GM12865 (cell line): ENCODE data around the gene RNF2.

Source experiments
- DNase-seq: peaks from one replicate; pipeline ENCODE4 v3.0.0; 2010; ENCODE audit warnings: low read depth
- H3K4me3 ChIP-seq: 2 replicates; pipeline ENCODE4 v1.5.1; 2011; ENCODE audit warnings: mild to moderate bottlenecking, low read depth, low read length, control low read depth
- TF ChIP-seq, protein P1 (sequence below): IDR thresholded peaks from 2 replicates; pipeline ENCODE4 v1.5.1; 2011; ENCODE audit warnings: low read length, control low read depth, low read depth, inconsistent platforms; ENCODE audit not compliant: insufficient read depth; ENCODE audit errors: missing control alignments

Gene RNF2

DNA sequence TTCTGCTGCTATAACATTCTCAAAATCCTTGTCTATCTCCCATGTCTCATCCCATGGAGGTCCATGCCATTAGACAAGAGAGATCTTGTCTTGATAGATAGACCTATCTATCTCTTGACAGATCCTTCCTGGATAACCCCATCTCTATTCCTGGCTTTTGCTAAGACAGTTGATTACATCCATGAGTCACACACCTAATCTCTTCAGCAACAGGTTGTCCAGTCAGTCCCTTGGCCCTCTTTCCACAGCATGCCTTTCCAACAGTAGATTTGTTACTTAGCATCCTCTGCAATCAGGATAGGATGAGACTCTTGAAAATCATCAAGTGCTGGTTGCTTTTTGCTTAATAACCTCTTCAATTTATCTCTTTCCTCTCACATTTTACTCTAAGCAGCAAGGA lies 64.8 kb downstream of the RNF2 start:
- DNase-seq, result no peak
- TF ChIP-seq, protein P1, sequence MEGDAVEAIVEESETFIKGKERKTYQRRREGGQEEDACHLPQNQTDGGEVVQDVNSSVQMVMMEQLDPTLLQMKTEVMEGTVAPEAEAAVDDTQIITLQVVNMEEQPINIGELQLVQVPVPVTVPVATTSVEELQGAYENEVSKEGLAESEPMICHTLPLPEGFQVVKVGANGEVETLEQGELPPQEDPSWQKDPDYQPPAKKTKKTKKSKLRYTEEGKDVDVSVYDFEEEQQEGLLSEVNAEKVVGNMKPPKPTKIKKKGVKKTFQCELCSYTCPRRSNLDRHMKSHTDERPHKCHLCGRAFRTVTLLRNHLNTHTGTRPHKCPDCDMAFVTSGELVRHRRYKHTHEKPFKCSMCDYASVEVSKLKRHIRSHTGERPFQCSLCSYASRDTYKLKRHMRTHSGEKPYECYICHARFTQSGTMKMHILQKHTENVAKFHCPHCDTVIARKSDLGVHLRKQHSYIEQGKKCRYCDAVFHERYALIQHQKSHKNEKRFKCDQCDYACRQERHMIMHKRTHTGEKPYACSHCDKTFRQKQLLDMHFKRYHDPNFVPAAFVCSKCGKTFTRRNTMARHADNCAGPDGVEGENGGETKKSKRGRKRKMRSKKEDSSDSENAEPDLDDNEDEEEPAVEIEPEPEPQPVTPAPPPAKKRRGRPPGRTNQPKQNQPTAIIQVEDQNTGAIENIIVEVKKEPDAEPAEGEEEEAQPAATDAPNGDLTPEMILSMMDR, result no peak
- no peak overlapping the region for H3K4me3 ChIP-seq

DNA sequence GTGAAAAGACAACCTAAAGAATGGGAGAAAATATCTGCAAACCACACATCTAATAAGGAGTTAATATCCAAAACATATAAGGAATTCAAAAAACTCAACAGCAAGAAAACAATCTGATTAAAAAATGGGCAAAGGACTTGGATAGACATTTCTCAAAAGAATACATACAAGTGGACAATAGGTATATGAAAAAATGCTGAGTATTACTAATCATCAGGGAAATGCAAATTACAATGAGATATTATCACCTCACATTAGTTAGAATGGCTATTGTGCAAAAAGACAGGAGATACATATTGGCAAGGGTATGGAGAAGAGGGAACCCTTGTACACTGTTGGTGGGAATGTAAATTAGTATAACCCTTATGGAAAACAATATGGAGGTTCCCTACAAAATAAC lies 66.5 kb downstream of the RNF2 start:
- DNase-seq, result no peak
- TF ChIP-seq, protein P1, result no peak
- no peak overlapping the region for H3K4me3 ChIP-seq

DNA sequence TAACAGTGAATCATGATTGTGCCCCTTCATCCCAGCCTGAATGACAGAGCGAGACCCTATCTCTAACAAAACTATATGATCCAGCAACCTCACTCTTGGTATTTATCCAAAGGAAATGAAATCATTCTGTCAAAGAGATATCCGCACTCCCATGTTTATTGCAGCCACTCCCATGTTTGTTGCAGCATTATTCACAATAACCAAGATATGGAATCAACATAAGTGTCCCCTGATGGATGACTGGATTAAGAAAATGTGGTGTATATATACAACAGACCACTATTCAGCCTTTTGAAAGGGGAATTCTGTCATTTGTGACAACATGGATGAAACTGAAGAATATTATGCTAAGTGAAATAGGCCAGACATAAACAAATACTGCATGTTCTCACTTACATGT lies 67.0 kb downstream of the RNF2 start:
- DNase-seq, result no peak
- TF ChIP-seq, protein P1, result no peak
- no peak overlapping the region for H3K4me3 ChIP-seq

DNA sequence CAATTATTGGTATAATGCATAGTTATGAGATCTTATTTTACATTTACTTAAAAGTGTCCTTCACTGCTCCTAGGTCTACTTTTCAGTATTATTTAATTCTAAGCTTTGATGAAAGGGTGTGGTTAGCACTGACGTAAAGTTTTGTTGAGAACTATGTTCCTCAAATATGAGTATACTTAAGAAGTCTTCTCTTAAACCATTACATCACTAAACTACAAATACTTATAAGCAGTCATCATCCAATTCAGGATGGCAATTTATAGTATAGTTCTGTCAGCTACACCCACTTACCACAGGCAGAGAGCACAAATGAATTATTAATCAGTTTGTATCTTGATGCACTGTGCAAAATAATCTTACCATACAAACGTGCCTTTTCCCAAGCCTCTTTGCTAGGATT lies 84.3 kb downstream of the RNF2 start:
- DNase-seq, result no peak
- H3K4me3 ChIP-seq, result no peak overlapping the region
- TF ChIP-seq, protein P1, result no peak

DNA sequence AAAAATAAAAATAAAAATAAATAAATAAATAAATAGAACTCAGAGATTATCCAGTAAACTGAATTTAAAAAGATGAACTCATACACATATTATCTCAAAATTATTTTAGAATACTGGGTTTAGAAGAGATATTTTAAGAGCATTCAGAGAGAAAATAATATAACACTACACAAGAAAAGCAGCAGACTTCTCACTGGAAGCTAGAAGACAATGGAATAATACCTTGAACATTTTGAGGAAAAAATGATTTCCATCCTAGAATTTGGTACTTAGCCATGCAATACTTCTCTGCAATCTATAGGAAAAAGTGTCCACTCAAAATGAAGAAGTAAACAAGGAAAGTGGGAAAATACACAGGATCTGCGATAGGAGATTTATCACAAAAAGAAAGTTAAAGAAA lies 87.2 kb downstream of the RNF2 start:
- no peak for DNase-seq
- no peak overlapping the region for H3K4me3 ChIP-seq
- TF ChIP-seq, protein P1, result no peak

DNA sequence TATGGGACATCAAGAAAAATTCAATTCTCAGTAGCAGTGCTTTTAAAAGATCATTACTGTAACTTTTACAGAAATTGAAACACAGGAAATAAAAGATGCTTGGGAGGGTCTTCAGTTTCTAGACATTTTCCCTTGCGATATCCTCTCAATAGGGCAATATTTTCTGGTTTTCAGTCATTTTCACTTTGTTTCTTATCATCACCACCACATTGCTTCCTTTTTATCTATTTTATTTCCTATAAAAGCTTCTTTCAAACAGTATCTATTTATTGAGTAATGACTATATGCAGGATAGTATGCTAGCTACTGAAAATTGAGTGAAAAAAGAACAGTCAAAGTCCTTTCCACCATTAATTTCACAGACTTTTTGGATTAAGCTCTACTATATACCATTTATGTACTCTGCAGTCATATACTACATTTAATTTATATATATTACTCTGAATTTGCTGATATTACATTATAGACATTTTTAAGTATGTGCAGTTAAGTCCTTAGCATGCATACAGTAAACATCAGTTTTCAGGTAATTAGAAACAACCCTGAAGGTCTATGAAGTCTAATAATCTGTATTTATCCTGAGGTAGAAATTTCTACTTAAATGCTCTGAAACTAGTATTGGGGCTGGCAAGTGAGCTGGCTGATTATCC lies 92.7 kb downstream of the RNF2 start:
- DNase-seq, result no peak
- TF ChIP-seq, protein P1, result no peak
- H3K4me3 ChIP-seq, result no peak overlapping the region

DNA sequence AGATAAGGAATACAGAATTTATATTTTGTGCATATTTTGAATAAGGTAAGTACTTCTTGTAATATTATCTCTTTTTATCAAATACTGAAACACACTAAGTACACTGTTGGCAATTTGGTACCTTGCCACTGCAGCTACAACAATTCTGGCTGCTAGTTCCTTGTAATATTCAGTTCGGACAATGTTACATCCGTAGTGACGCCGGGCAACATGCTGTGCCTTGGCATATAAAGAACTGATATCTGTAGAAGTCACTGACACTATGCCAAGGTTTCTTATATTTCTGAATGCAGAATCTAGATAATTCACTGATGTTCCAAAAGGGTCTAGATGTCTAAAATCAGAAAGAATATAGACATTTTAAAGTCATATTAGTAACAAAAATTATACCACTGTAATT lies 93.9 kb downstream of the RNF2 start:
- H3K4me3 ChIP-seq, result no peak overlapping the region
- TF ChIP-seq, protein P1, result no peak
- DNase-seq, result no peak
